H9 (cell line): ENCODE results near the gene MCAM. TPM values are rescaled to one million over a fixed set of nuclear protein-coding genes. Genes with fewer than 3 reads are reported as not detected.

ENCODE experiments used
- DNase-seq: peaks from one replicate; pipeline ENCODE4 v3.0.0-alpha.2; 2017
- H2AFZ ChIP-seq: one replicate; pipeline ENCODE4 v1.6.1; 2013; ENCODE audit warnings: mild to moderate bottlenecking, low read length, control low read depth, moderate library complexity
- H2AK5ac ChIP-seq: 2 replicates; pipeline ENCODE4 v1.6.1; 2013; ENCODE audit warnings: low read length, control low read depth, mixed read lengths; ENCODE audit not compliant: insufficient read length
- H2BK120ac ChIP-seq: one replicate; pipeline ENCODE4 v1.6.1; 2013; ENCODE audit warnings: low read depth, mild to moderate bottlenecking, low read length, control low read depth, inconsistent platforms; ENCODE audit not compliant: poor library complexity, severe bottlenecking
- H2BK12ac ChIP-seq: 2 replicates; pipeline ENCODE4 v1.6.1; 2013; ENCODE audit warnings: low read length, control low read depth, mixed read lengths, low read depth; ENCODE audit not compliant: insufficient read length
- H2BK15ac ChIP-seq: 2 replicates; pipeline ENCODE4 v1.6.1; 2013; ENCODE audit warnings: low read depth, low read length, control low read depth
- H2BK20ac ChIP-seq: one replicate; pipeline ENCODE4 v1.6.1; 2013; ENCODE audit warnings: low read depth, mild to moderate bottlenecking, low read length, control low read depth, inconsistent platforms; ENCODE audit not compliant: poor library complexity, severe bottlenecking
- H2BK5ac ChIP-seq: 2 replicates; pipeline ENCODE4 v1.6.1; 2013; ENCODE audit warnings: low read length, control low read depth, mixed read lengths; ENCODE audit not compliant: insufficient read length
- H3K14ac ChIP-seq: 2 replicates; pipeline ENCODE4 v1.6.1; 2013; ENCODE audit warnings: low read length, control low read depth; ENCODE audit not compliant: insufficient read depth
- H3K18ac ChIP-seq: 2 replicates; pipeline ENCODE4 v1.6.1; 2013; ENCODE audit warnings: low read depth, mild to moderate bottlenecking, mixed read lengths, low read length, control low read depth; ENCODE audit not compliant: insufficient read length
- H3K23ac ChIP-seq: 2 replicates; pipeline ENCODE4 v1.6.1; 2013; ENCODE audit warnings: low read length, control low read depth, mixed read lengths, low read depth; ENCODE audit not compliant: insufficient read length
- H3K23me2 ChIP-seq: 2 replicates; pipeline ENCODE4 v1.6.1; 2013; ENCODE audit warnings: low read depth, mild to moderate bottlenecking, mixed read lengths, low read length, control low read depth; ENCODE audit not compliant: insufficient read length, poor library complexity, severe bottlenecking
- H3K27ac ChIP-seq: 2 replicates; pipeline ENCODE4 v1.5.1; 2013; ENCODE audit warnings: low read length, control low read depth, mixed read lengths, low read depth; ENCODE audit not compliant: insufficient read length
- H3K27me3 ChIP-seq: 2 replicates; pipeline ENCODE4 v1.6.1; 2013; ENCODE audit warnings: low read length, control low read depth, inconsistent platforms; ENCODE audit not compliant: insufficient read depth
- H3K4ac ChIP-seq: 2 replicates; pipeline ENCODE4 v1.6.1; 2013; ENCODE audit warnings: low read depth, mild to moderate bottlenecking, control low read depth, inconsistent platforms, low read length, moderate library complexity
- H3K4me1 ChIP-seq: 2 replicates; pipeline ENCODE4 v1.6.1; 2013; ENCODE audit warnings: low read length, control low read depth, inconsistent platforms; ENCODE audit not compliant: insufficient read depth
- H3K4me2 ChIP-seq: 2 replicates; pipeline ENCODE4 v1.6.1; 2013; ENCODE audit warnings: low read length, control low read depth, mixed read lengths; ENCODE audit not compliant: insufficient read length, insufficient read depth
- H3K56ac ChIP-seq: 2 replicates; pipeline ENCODE4 v1.6.1; 2013; ENCODE audit warnings: low read depth, mild to moderate bottlenecking, mixed read lengths, low read length, control low read depth; ENCODE audit not compliant: insufficient read length
- H3K79me1 ChIP-seq: 2 replicates; pipeline ENCODE4 v1.6.1; 2013; ENCODE audit warnings: low read depth, mild to moderate bottlenecking, moderate library complexity, low read length, control low read depth, inconsistent platforms; ENCODE audit not compliant: insufficient read depth, poor library complexity, severe bottlenecking
- H3K79me2 ChIP-seq: 2 replicates; pipeline ENCODE4 v1.6.1; 2013; ENCODE audit warnings: low read length, control low read depth, inconsistent platforms; ENCODE audit not compliant: insufficient read depth
- H3K9ac ChIP-seq: 2 replicates; pipeline ENCODE4 v1.6.1; 2013; ENCODE audit warnings: low read length, control low read depth, mixed read lengths; ENCODE audit not compliant: insufficient read length; ENCODE audit errors: extremely low read depth
- H3K9me3 ChIP-seq: one replicate; pipeline ENCODE4 v1.6.1; 2013; ENCODE audit warnings: low read depth, low read length, inconsistent platforms; ENCODE audit not compliant: control insufficient read depth
- H3T11ph ChIP-seq: one replicate; pipeline ENCODE4 v1.6.1; 2013; ENCODE audit warnings: mild to moderate bottlenecking, low read length, control low read depth, inconsistent platforms
- H4K20me1 ChIP-seq: one replicate; pipeline ENCODE4 v1.6.1; 2013; ENCODE audit not compliant: control insufficient read depth, insufficient read length, insufficient read depth
- H4K5ac ChIP-seq: 2 replicates; pipeline ENCODE4 v1.6.1; 2013; ENCODE audit warnings: low read depth, mild to moderate bottlenecking, mixed read lengths, low read length, control low read depth; ENCODE audit not compliant: insufficient read length
- H4K8ac ChIP-seq: replicated peaks from 2 replicates; pipeline ENCODE4 v1.6.1; 2013; ENCODE audit warnings: low read length, control low read depth, mixed read lengths, low read depth; ENCODE audit not compliant: insufficient read length
- H4K91ac ChIP-seq: 2 replicates; pipeline ENCODE4 v1.6.1; 2013; ENCODE audit warnings: low read depth, mild to moderate bottlenecking, moderate library complexity, mixed read lengths, low read length, control low read depth; ENCODE audit not compliant: insufficient read length
- H3K27ac Mint-ChIP-seq, 3 experiments: 2 replicates in 2 of 3; 3 replicates in 1 of 3; pipeline ENCODE4 v1.8.0; 2020 to 2021; ENCODE audit warnings: mixed read lengths in 3 of 3, mild to moderate bottlenecking in 1 of 3, moderate library complexity in 1 of 3
- H3K27me3 Mint-ChIP-seq: 2 replicates; pipeline ENCODE4 v1.8.0; 2021; ENCODE audit warnings: low read depth, mild to moderate bottlenecking, moderate library complexity, mixed read lengths
- H3K36me3 Mint-ChIP-seq, 3 experiments: 2 replicates in 2 of 3; 3 replicates in 1 of 3; pipeline ENCODE4 v1.8.0; 2020 to 2021; ENCODE audit warnings: low read depth in 3 of 3, mixed read lengths in 3 of 3; ENCODE audit not compliant: insufficient read depth in 1 of 3
- H3K4me1 Mint-ChIP-seq, 2 experiments: 2 replicates each; pipeline ENCODE4 v1.8.0; 2020; ENCODE audit warnings: mixed read lengths in 2 of 2
- H3K4me3 Mint-ChIP-seq, 2 experiments: 2 replicates in 1 of 2; 3 replicates in 1 of 2; pipeline ENCODE4 v1.8.0; 2020 to 2021; ENCODE audit warnings: mild to moderate bottlenecking in 2 of 2, mixed read lengths in 2 of 2, moderate library complexity in 1 of 2
- H3K9me3 Mint-ChIP-seq, 2 experiments: 2 replicates in 1 of 2; 3 replicates in 1 of 2; pipeline ENCODE4 v1.8.0; 2020; ENCODE audit warnings: mild to moderate bottlenecking in 2 of 2, mixed read lengths in 2 of 2, moderate library complexity in 1 of 2
- WGBS: extraction: QIAGEN DNeasy Blood & Tissue Kit; methylation state at CpG from one replicate; pipeline ENCODE4 v1.1.7; 2013; ENCODE audit warnings: missing lambda C conversion rate, low lambda C conversion rate, mixed read lengths; ENCODE audit not compliant: insufficient read length; ENCODE audit errors: extremely low coverage; 5-methylcytosine and 5-hydroxymethylcytosine counted together
- total RNA-seq: library from RNA; stranded (reverse); gene quantifications from 2 replicates; pipeline ENCODE4 v1.2.1, GENCODE V29; 2021
- TF ChIP-seq, protein P1 (sequence below): fragments of 200-600 bp; sonication (generic); conservative IDR thresholded peaks from 3 replicates; pipeline ENCODE4 v1.8.0; 2021; ENCODE audit warnings: antibody characterized with exemption, mild to moderate bottlenecking

The MCAM gene
- total RNA-seq, 1 experiment from 2014 or later = 21.5 TPM

DNA sequence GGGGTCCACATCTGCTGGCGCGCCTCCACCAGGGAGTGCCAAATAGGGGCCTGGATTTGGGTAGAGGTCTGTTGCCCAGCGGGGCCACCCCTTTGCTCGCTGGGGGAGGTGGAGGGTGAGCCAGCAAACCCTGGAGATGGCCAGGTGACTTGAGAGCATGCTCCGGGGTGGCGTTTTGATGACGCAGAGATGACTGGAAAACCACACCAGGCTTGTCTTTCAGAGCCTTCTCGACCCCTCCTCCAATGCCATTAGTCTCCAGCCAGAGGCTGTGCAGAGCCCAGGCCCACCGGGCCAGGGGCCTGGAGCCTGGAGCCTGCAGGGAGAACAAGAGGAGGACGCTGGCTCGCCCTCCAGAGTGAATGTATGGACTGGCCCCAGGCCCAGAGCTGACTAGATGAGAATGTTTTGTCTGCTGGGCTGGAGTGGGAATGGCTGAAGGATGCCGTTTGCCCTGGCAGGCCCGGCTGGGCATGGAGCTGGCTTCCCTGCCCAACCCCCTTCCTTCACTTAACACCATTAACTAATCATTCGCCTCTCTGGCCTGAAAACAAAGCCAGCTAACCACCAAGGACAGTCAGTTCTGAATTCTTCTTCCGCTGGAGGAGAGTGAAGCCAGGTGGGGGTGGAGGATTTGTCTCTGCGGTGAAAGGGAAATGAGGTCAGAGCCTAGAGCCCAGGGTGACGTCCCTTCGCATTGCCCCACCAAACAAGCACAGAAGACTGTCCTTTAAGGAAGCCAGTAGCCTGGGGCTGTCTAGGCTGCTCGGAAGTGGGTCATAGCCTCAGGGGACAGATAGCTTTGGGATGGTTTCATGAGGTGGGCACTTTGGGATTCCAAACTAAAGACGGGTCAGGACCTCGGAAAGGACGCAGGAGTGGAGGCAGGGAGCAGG, 1.6 kb upstream of the MCAM start:
- H3K27me3 Mint-ChIP-seq = peaks cover 38% of the 10 kb centered on the region
- Histone ChIP-seq H3K23ac (no peak overlapping the region), H3K27me3 (peaks cover 9% of the 10 kb centered on the region; the same call in 1 of the 2 replicates), H2BK120ac (no peak overlapping the region), H2AFZ (no peak overlapping the region), H3K23me2 (peaks cover 34% of the 10 kb centered on the region), H4K20me1 (no peaks in the 10 kb centered on the region), H4K91ac (no peak overlapping the region), H3T11ph (no peak overlapping the region), H3K9ac (no peak overlapping the region), H2BK20ac (no peak overlapping the region), H2BK15ac (no peak overlapping the region; the same call in 1 of the 2 replicates), H3K56ac (no peak overlapping the region), H3K79me2 (no peaks in the 10 kb centered on the region), H3K79me1 (no peaks in the 10 kb centered on the region), H2BK5ac (no peak overlapping the region), H3K27ac (no peak overlapping the region), H4K5ac (no peak overlapping the region), H3K14ac (no peak overlapping the region), H2BK12ac (no peak overlapping the region), H3K9me3 (no peaks in the 10 kb centered on the region), H3K4me2 (no peak overlapping the region), H3K4ac (no peak overlapping the region), H3K18ac (peak overlapping the region; percentile 15), H4K8ac (no peak overlapping the region), H2AK5ac (no peak overlapping the region), H3K4me1 (peaks cover 15% of the 10 kb centered on the region; the same call in 1 of the 2 replicates)
- H3K36me3 Mint-ChIP-seq = peaks cover 0 to 6% (median 5%) of the 10 kb centered on the region in 3 experiments; a peak in 2 of 7 replicates
- peak overlapping the region; percentile 17 to 93 (median 77); a peak in 5 of 7 replicates for H3K27ac Mint-ChIP-seq
- H3K9me3 Mint-ChIP-seq = no peaks in the 10 kb centered on the region; a peak in 1 of 5 replicates
- H3K4me1 Mint-ChIP-seq = peaks cover 44 to 49% of the 10 kb centered on the region in 2 experiments
- peak; percentile 82 for DNase-seq
- H3K4me3 Mint-ChIP-seq = peak overlapping the region; percentile 23 to 53; a peak in 4 of 5 replicates
- TF ChIP-seq, protein P1, sequence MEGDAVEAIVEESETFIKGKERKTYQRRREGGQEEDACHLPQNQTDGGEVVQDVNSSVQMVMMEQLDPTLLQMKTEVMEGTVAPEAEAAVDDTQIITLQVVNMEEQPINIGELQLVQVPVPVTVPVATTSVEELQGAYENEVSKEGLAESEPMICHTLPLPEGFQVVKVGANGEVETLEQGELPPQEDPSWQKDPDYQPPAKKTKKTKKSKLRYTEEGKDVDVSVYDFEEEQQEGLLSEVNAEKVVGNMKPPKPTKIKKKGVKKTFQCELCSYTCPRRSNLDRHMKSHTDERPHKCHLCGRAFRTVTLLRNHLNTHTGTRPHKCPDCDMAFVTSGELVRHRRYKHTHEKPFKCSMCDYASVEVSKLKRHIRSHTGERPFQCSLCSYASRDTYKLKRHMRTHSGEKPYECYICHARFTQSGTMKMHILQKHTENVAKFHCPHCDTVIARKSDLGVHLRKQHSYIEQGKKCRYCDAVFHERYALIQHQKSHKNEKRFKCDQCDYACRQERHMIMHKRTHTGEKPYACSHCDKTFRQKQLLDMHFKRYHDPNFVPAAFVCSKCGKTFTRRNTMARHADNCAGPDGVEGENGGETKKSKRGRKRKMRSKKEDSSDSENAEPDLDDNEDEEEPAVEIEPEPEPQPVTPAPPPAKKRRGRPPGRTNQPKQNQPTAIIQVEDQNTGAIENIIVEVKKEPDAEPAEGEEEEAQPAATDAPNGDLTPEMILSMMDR = no peak
- WGBS = no CpG with 5 or more reads among the region's 22 CpGs
